Breast epithelium (tissue), 3 donors: ENCODE measurements around the gene TMEM86A.

Source experiments
- POLR2A ChIP-seq: fragments of 450-650 bp; IDR thresholded peaks from one replicate; pipeline ENCODE4 v1.6.1; 2016; ENCODE audit warnings: antibody characterized with exemption, mild to moderate bottlenecking, moderate library complexity
- POLR2AphosphoS5 ChIP-seq, 3 donors: sonication (generic); formaldehyde crosslinking; IDR thresholded peaks; one replicate each; pipeline ENCODE4 v1.6.1; 2017; ENCODE audit warnings: antibody characterized with exemption in 3 of 3
- TF ChIP-seq, protein P1 (sequence below), 3 donors: fragments of 450-650 bp; IDR thresholded peaks; one replicate each; pipeline ENCODE4 v1.5.1; 2016 to 2017; ENCODE audit warnings: antibody characterized with exemption in 3 of 3, mild to moderate bottlenecking in 3 of 3, moderate library complexity in 3 of 3

DNA sequence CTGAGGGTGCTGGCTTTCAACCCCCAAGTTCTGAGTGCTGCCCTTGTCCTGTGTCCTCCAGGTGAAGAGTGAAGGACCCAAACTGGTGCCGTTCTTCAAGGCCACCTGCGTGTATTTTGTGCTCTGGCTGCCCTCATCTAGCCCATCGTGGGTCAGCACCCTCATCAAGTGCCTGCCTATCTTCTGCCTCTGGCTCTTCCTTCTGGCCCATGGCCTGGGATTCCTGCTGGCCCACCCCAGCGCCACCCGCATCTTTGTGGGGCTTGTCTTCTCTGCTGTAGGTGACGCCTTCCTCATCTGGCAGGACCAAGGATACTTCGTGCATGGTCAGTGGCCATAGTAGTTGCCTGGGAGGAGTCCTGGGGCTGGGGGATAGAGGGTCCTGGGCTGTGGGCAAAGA, 2.3 kb downstream of the TMEM86A start:
- TF ChIP-seq POLR2AphosphoS5 (IDR thresholded peaks at IDR 0.05), result no peak
- TF ChIP-seq, protein P1, sequence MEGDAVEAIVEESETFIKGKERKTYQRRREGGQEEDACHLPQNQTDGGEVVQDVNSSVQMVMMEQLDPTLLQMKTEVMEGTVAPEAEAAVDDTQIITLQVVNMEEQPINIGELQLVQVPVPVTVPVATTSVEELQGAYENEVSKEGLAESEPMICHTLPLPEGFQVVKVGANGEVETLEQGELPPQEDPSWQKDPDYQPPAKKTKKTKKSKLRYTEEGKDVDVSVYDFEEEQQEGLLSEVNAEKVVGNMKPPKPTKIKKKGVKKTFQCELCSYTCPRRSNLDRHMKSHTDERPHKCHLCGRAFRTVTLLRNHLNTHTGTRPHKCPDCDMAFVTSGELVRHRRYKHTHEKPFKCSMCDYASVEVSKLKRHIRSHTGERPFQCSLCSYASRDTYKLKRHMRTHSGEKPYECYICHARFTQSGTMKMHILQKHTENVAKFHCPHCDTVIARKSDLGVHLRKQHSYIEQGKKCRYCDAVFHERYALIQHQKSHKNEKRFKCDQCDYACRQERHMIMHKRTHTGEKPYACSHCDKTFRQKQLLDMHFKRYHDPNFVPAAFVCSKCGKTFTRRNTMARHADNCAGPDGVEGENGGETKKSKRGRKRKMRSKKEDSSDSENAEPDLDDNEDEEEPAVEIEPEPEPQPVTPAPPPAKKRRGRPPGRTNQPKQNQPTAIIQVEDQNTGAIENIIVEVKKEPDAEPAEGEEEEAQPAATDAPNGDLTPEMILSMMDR (IDR thresholded peaks at IDR 0.05), result no peak
- no peak for TF ChIP-seq POLR2A
